BE2C (cell line): ENCODE data around the gene GRXCR1.

Source experiments
- DNase-seq: peaks from one replicate; pipeline ENCODE4 v3.0.0-alpha.2; 2020
- H3K27me3 ChIP-seq: fragments of 250-450 bp; sonication (Bioruptor Pico); 2 replicates; pipeline ENCODE4 v1.5.1; 2020; ENCODE audit warnings: mild to moderate bottlenecking
- H3K36me3 ChIP-seq: fragments of 250-450 bp; sonication (Bioruptor Pico); 2 replicates; pipeline ENCODE4 v1.5.1; 2020; ENCODE audit warnings: mild to moderate bottlenecking
- H3K4me1 ChIP-seq: fragments of 250-450 bp; sonication (Bioruptor Pico); 2 replicates; pipeline ENCODE4 v1.5.1; 2020
- H3K4me3 ChIP-seq: 2 replicates; pipeline ENCODE4 v1.5.1; 2011; ENCODE audit warnings: low read depth, low read length
- H3K9me3 ChIP-seq: fragments of 250-450 bp; sonication (Bioruptor Pico); 2 replicates; pipeline ENCODE4 v1.5.1; 2020
- CTCF ChIP-seq: IDR thresholded peaks from 2 replicates; pipeline ENCODE4 v1.5.1; 2012; ENCODE audit warnings: mild to moderate bottlenecking, low read depth, low read length

The GRXCR1 gene

GRCh38 chr4:42904986-42905385 lies 12.5 kb downstream of the GRXCR1 start:
- H3K4me3 ChIP-seq = no peak overlapping the region
- no peaks in the 10 kb centered on the region for H3K36me3 ChIP-seq
- H3K27me3 ChIP-seq = no peaks in the 10 kb centered on the region
- DNase-seq = no peak
- no peak for TF ChIP-seq CTCF
- no peaks in the 10 kb centered on the region for H3K9me3 ChIP-seq
- H3K4me1 ChIP-seq = peaks cover 3% of the 10 kb centered on the region; the same call in 1 of the 2 replicates

DNA sequence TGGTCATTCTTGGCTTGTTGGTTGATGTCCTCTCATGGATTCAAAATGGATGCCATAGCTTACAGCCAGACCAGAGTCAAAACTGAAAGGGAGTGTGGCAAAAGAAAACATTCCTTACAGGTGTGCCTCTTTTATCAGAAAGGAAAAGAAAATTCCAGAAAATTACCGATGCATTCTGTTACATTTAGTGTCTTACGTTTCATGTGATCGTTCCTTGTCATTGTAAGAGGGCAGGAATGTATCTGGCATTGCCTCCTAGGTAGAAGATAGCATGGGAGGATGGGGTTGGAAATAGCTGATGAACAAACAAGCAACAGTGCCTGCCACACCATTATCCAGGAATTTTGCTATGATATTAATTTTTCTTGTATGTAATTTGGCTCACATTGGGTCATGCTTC lies 13.1 kb downstream of the GRXCR1 start:
- Histone ChIP-seq H3K9me3 (no peaks in the 10 kb centered on the region), H3K27me3 (no peaks in the 10 kb centered on the region), H3K36me3 (no peaks in the 10 kb centered on the region), H3K4me3 (no peak overlapping the region), H3K4me1 (peaks cover 3% of the 10 kb centered on the region; the same call in 1 of the 2 replicates)
- no peak for TF ChIP-seq CTCF
- DNase-seq = no peak

DNA sequence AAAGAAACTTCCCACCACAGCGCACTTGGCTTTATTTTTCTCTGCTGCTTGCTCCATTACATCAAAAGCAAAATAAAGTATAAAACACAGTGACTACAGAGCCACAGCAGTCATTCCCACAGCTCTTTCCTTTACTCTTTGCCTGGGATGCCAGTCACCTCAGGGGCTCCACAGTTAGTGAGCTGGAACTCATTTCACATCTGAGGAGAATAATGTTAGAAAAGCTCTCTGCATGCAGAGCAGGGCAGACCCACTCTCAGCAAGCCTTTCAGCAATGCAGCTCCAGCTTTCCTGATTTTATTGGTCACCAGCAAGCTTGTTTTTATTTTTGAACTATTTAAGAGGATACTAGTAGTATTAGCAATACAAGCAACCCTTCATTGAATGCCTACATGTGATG lies 13.8 kb downstream of the GRXCR1 start:
- H3K4me1 ChIP-seq = peaks cover 3% of the 10 kb centered on the region; the same call in 1 of the 2 replicates
- no peak overlapping the region for H3K4me3 ChIP-seq
- H3K9me3 ChIP-seq = no peaks in the 10 kb centered on the region
- no peaks in the 10 kb centered on the region for H3K36me3 ChIP-seq
- no peak for TF ChIP-seq CTCF
- no peaks in the 10 kb centered on the region for H3K27me3 ChIP-seq
- DNase-seq = no peak

GRCh38 chr4:42906891-42907759 lies 14.6 kb downstream of the GRXCR1 start:
- no peaks in the 10 kb centered on the region for H3K27me3 ChIP-seq
- peak; percentile 12 for DNase-seq
- no peak overlapping the region for H3K4me3 ChIP-seq
- peaks cover 3% of the 10 kb centered on the region; the same call in 1 of the 2 replicates for H3K4me1 ChIP-seq
- H3K9me3 ChIP-seq = no peaks in the 10 kb centered on the region
- H3K36me3 ChIP-seq = no peaks in the 10 kb centered on the region
- TF ChIP-seq CTCF = no peak

- H3K27me3 ChIP-seq = no peaks in the 10 kb centered on the region
- TF ChIP-seq CTCF = no peak
- H3K4me1 ChIP-seq = peaks cover 8% of the 10 kb centered on the region
- no peaks in the 10 kb centered on the region for H3K36me3 ChIP-seq
- H3K4me3 ChIP-seq = no peak overlapping the region
- H3K9me3 ChIP-seq = no peaks in the 10 kb centered on the region
- no peak for DNase-seq
Observed at GRCh38 chr4:42910459-42910858, 17.9 kb downstream of the GRXCR1 start.

GRCh38 chr4:42914937-42915336 lies 22.4 kb downstream of the GRXCR1 start:
- H3K36me3 ChIP-seq = no peaks in the 10 kb centered on the region
- H3K9me3 ChIP-seq = no peaks in the 10 kb centered on the region
- no peaks in the 10 kb centered on the region for H3K27me3 ChIP-seq
- no peak overlapping the region for H3K4me3 ChIP-seq
- H3K4me1 ChIP-seq = peaks cover 5% of the 10 kb centered on the region
- no peak for TF ChIP-seq CTCF
- no peak for DNase-seq
